ENCODE data around the gene ATP5PB.

GRCh38 chr1:111449703-111450017 lies 396 bp downstream of the ATP5PB start:
- no peak for TF ChIP-seq EZH2 (optimal IDR thresholded peaks at IDR 0.05; ENCODE audit: low read depth, low read length)
- no peak for TF ChIP-seq CTCF (IDR thresholded peaks at IDR 0.05; ENCODE audit: low read length)
